ENCODE data around the gene ACYP1. TPM values are rescaled to one million over a fixed set of nuclear protein-coding genes. Genes with fewer than 3 reads are reported as not detected.

ACYP1 gene
- polyA plus RNA-seq, 1 of the 3 experiments (the other 2 are of a cell fraction), result 53.5 TPM

- Histone ChIP-seq H3F3A (replicated peaks; ENCODE audit: insufficient read depth) (peaks cover 19% of the 10 kb centered on the region), H3K4me2 (no peak overlapping the region), H3K4me3 (ENCODE audit: low read depth in 2 of 2, low read length in 1 of 2) (no peak overlapping the region), H4K20me1 (ENCODE audit: insufficient read depth) (no peaks in the 10 kb centered on the region), H3K9me3 (no peaks in the 10 kb centered on the region), H3K4me1 (ENCODE audit: control insufficient read depth in 1 of 2, insufficient read depth in 2 of 2, low read depth in 1 of 2, low read length in 1 of 2) (peaks cover 0 to 15% of the 10 kb centered on the region in 2 experiments; a peak in 2 of 4 replicates), H3K36me3 (replicated peaks in 1 of 2; ENCODE audit: control insufficient read depth in 1 of 2, insufficient read depth in 2 of 2, low read length in 1 of 2) (peaks cover 25 to 61% of the 10 kb centered on the region in 2 experiments), H3K9me2 (no peaks in the 10 kb centered on the region), H2AFZ (ENCODE audit: low read depth) (no peak overlapping the region), H3K79me2 (ENCODE audit: insufficient read depth) (no peaks in the 10 kb centered on the region), H3K27me3 (ENCODE audit: insufficient read depth) (no peaks in the 10 kb centered on the region), H3K27ac (ENCODE audit: low read depth in 2 of 2, low read length in 1 of 2) (no peak overlapping the region), H3K9ac (no peak overlapping the region)
- TF ChIP-seq ZBTB33 (IDR thresholded peaks at IDR 0.05; ENCODE audit: borderline replicate concordance, low read depth) (no peak), NRF1 (IDR thresholded peaks at IDR 0.05; ENCODE audit: low read depth, low read length) (no peak), MAX (IDR thresholded peaks at IDR 0.05; ENCODE audit: low read depth) (no peak), POLR2AphosphoS5 (IDR thresholded peaks at IDR 0.05; ENCODE audit: low read depth, low read length) (no peak), PBX3 (IDR thresholded peaks at IDR 0.05) (no peak), RCOR1 (IDR thresholded peaks at IDR 0.05; ENCODE audit: low read length) (no peak), GATA2 (CRISPR knock-in tag; IDR thresholded peaks at IDR 0.05) (no peak), FOXM1 (IDR thresholded peaks at IDR 0.05; ENCODE audit: low read depth) (no peak), YY1 (IDR thresholded peaks at IDR 0.05; ENCODE audit: low read depth) (no peak), SIN3A (IDR thresholded peaks at IDR 0.05; ENCODE audit: borderline replicate concordance, low read depth, low read length) (no peak), NFIC (IDR thresholded peaks at IDR 0.05; ENCODE audit: borderline replicate concordance) (no peak), REST (IDR thresholded peaks at IDR 0.05; ENCODE audit: low read depth, low read length) (no peak), CHD2 (IDR thresholded peaks at IDR 0.05; ENCODE audit: low read length, partially characterized antibody) (no peak)
- CTCF ChIA-PET, result interaction anchor here (1.0 to 1.2 kb wide), 3 partner anchors 9 to 109 kb away, joined by 3 to 4 read pairs (median 4); no protein-coding TSS in a partner anchor
- WGBS (ENCODE audit: low lambda C conversion rate), result 91% methylated on average over 5 of the region's 5 CpGs
- no peak for DNase-seq
- POLR2A ChIA-PET, result interaction anchor here (1.5 kb wide), 1 partner anchor 11 kb away, joined by 5 read pairs; no protein-coding TSS in a partner anchor
Observed at GRCh38 chr14:75015496-75015895, 48.3 kb downstream of the ACYP1 start.

Measured in SK-N-SH (cell line).